K562 (cell line): ENCODE data around the gene SNCB. TPM values are rescaled to one million over a fixed set of nuclear protein-coding genes. Genes with fewer than 3 reads are reported as not detected.

Experiments used
- GTF2F1 ChIP-seq: IDR thresholded peaks from 2 replicates; pipeline ENCODE4 v1.6.1; 2011; ENCODE audit warnings: low read depth, low read length, improper control_type of control experiment
- PHTF2 ChIP-seq: fragments of 250-450 bp; sonication (Bioruptor Pico); IDR thresholded peaks from 2 replicates; pipeline ENCODE4 v1.5.0; 2021; ENCODE audit warnings: mild to moderate bottlenecking
- PREB ChIP-seq: sonication (generic); formaldehyde crosslinking; IDR thresholded peaks from 2 replicates; pipeline ENCODE4 v1.8.1; 2023; ENCODE audit warnings: mild to moderate bottlenecking, missing genetic modification reagents
- SAFB2 ChIP-seq: fragments of 200-400 bp; formaldehyde crosslinking; IDR thresholded peaks from 2 replicates; pipeline ENCODE4 v1.6.1; 2018; ENCODE audit warnings: borderline replicate concordance, low read length, low read depth, moderate library complexity; ENCODE audit not compliant: severe bottlenecking
- SMARCC2 ChIP-seq: fragments of 450-650 bp; IDR thresholded peaks from 2 replicates; pipeline ENCODE4 v1.6.1; 2017; ENCODE audit warnings: antibody characterized with exemption, moderate library complexity, mild to moderate bottlenecking, low read depth
- ZMIZ1 ChIP-seq, 2 experiments: fragments of 150-350 bp in 1 of 2; IDR thresholded peaks; 2 replicates each; pipeline ENCODE4 v1.6.1; 2012 to 2016; ENCODE audit warnings: low read depth in 2 of 2, low read length in 2 of 2, mild to moderate bottlenecking in 1 of 2, moderate library complexity in 1 of 2
- ZNF277 ChIP-seq: fragments of 250-450 bp; sonication (Bioruptor Pico); IDR thresholded peaks from 2 replicates; pipeline ENCODE4 v1.8.0; 2022; ENCODE audit warnings: inconsistent platforms, mild to moderate bottlenecking, moderate library complexity, borderline replicate concordance
- ZNF354B ChIP-seq: fragments of 250-450 bp; sonication (Bioruptor Pico); IDR thresholded peaks from 2 replicates; pipeline ENCODE4 v1.4.0; 2020
- ZNF507 ChIP-seq: conservative IDR thresholded peaks from 2 replicates; pipeline ENCODE4 v1.6.1; 2017; ENCODE audit warnings: missing genetic modification characterization, missing compliant biosample characterization
- ZNF717 ChIP-seq: fragments of 250-450 bp; sonication (Bioruptor Pico); IDR thresholded peaks from 2 replicates; pipeline ENCODE4 v1.5.0; 2021
- ZNF740 ChIP-seq, 3 experiments: fragments of 200-800 bp in 1 of 3; sonication (Bioruptor generic) in 1 of 3; sonication (generic) in 1 of 3; formaldehyde crosslinking in 1 of 3; IDR thresholded peaks; 2 replicates each; pipeline versions ENCODE4 v1.6.1 to v1.8.0; 2016 to 2022; ENCODE audit warnings: mild to moderate bottlenecking in 2 of 3, missing compliant biosample characterization in 2 of 3, missing genetic modification characterization in 2 of 3, missing genetic modification reagents in 1 of 3
- polyA plus RNA-seq, 8 experiments: library from polyadenylated mRNA; depleted of rRNA in 4 of 8; stranded (reverse) in 5 of 8; unstranded in 3 of 8; fragments of >200 nt; fragmentation: Nextera tagmentation in 2 of 8; fragmentation: Illumina TruSeq in 1 of 8; extraction: Ambion mirVana in 2 of 8; extraction: Trizol in 1 of 8; gene quantifications; 2 replicates each; pipeline versions ENCODE4 v1.2.1 to v1.2.3, GENCODE V29; 2011 to 2014; ENCODE audit warnings: inconsistent platforms in 1 of 8, missing spikeins in 1 of 8
- total RNA-seq, 7 experiments: library from RNA; depleted of rRNA in 6 of 7; stranded (reverse); fragments of >200 nt in 6 of 7; fragmentation: Illumina TruSeq in 2 of 7; extraction: Trizol in 2 of 7; gene quantifications; 2 replicates each; pipeline versions ENCODE4 v1.2.1 to v1.2.3, GENCODE V29; 2011 to 2021; ENCODE audit warnings: low replicate concordance in 1 of 7

Gene SNCB
- total and polyA plus RNA-seq, 9 of the 15 experiments (the other 6 are each of a cell fraction or from before 2014, with no cell fraction given) = not detected

- TF ChIP-seq ZNF277 (CRISPR knock-in tag) (no peak), ZNF717 (CRISPR knock-in tag) (no peak), ZNF507 (tag) (no peak), PHTF2 (CRISPR knock-in tag) (no peak), SAFB2 (no peak), ZNF740 (CRISPR knock-in tag; IDR thresholded peaks at IDR 0.05) (no peak), ZNF740 (tag; IDR thresholded peaks at IDR 0.05) (no peak), SMARCC2 (no peak), ZNF354B (CRISPR knock-in tag) (no peak), PREB (CRISPR knock-in tag) (no peak), ZMIZ1 (IDR thresholded peaks at IDR 0.05; ENCODE audit: low read depth in 2 of 2, low read length in 2 of 2) (no peak), GTF2F1 (no peak)
Observed at GRCh38 chr5:176595386-176595943, 34.9 kb downstream of the SNCB start (continued).
